CD14-positive monocyte (primary cell): ENCODE results near the gene FGD3. TPM values are rescaled to one million over a fixed set of nuclear protein-coding genes. Genes with fewer than 3 reads are reported as not detected.
A peak's percentile ranks its signal among the peaks of the same experiment; 100 is the strongest.
"Not testable (repeated sequence)": the region's sequence is repeated elsewhere in the genome, so short reads cannot be mapped to it uniquely, and the experiment has no call there.

Experiments
- DNase-seq, 3 donors: peaks; one replicate each; pipeline ENCODE4 v3.0.0-alpha.2; 2011 to 2022
- H2AFZ ChIP-seq: 2 replicates; pipeline ENCODE4 v1.6.0; 2012; ENCODE audit warnings: mild to moderate bottlenecking, low read depth, low read length, inconsistent platforms; ENCODE audit not compliant: insufficient read depth, poor library complexity, severe bottlenecking
- H3K27ac ChIP-seq, 2 donors: 1 replicate in 1 of 2; 2 replicates in 1 of 2; pipeline ENCODE4 v1.5.1; 2012 to 2013; ENCODE audit warnings: low read length in 2 of 2, control low read depth in 1 of 2, inconsistent platforms in 1 of 2, low read depth in 1 of 2, mild to moderate bottlenecking in 1 of 2
- H3K27me3 ChIP-seq, 2 donors: one replicate each; pipeline versions ENCODE4 v1.6.0 to v1.6.1; 2011 to 2013; ENCODE audit warnings: low read length in 2 of 2; ENCODE audit not compliant: control insufficient read depth in 2 of 2, insufficient read depth in 2 of 2
- H3K36me3 ChIP-seq, 2 donors: replicated peaks in 1 of 2; 1 replicate in 1 of 2; 2 replicates in 1 of 2; pipeline versions ENCODE4 v1.5.1 to v1.6.1; 2012 to 2013; ENCODE audit warnings: low read length in 2 of 2, control low read depth in 1 of 2, inconsistent platforms in 1 of 2, mild to moderate bottlenecking in 1 of 2; ENCODE audit not compliant: insufficient read depth in 2 of 2, control insufficient read depth in 1 of 2
- H3K4me1 ChIP-seq, 2 donors: 1 replicate in 1 of 2; 2 replicates in 1 of 2; pipeline versions ENCODE4 v1.5.1 to v1.6.1; 2012 to 2013; ENCODE audit warnings: low read length in 2 of 2, control low read depth in 1 of 2, inconsistent platforms in 1 of 2, mild to moderate bottlenecking in 1 of 2, moderate library complexity in 1 of 2; ENCODE audit not compliant: insufficient read depth in 2 of 2, control insufficient read depth in 1 of 2
- H3K4me2 ChIP-seq: replicated peaks from 2 replicates; pipeline ENCODE3; 2012; ENCODE audit warnings: low read length, moderate library complexity, mild to moderate bottlenecking; ENCODE audit not compliant: poor library complexity, severe bottlenecking; ENCODE audit errors: extremely low read depth
- H3K4me3 ChIP-seq, 3 experiments: fragments of 200-600 bp in 1 of 3; sonication (generic) in 1 of 3; replicated peaks in 1 of 3; 1 replicate in 2 of 3; 2 replicates in 1 of 3; pipeline ENCODE4 v1.5.1; 2011 to 2013; ENCODE audit warnings: low read length in 3 of 3, mild to moderate bottlenecking in 3 of 3, control low read depth in 2 of 3, low read depth in 2 of 3, inconsistent platforms in 1 of 3, moderate library complexity in 1 of 3
- H3K79me2 ChIP-seq: 2 replicates; pipeline ENCODE4 v1.6.0; 2012; ENCODE audit warnings: mild to moderate bottlenecking, control low read depth, inconsistent platforms, low read length, moderate library complexity; ENCODE audit not compliant: insufficient read depth
- H3K9ac ChIP-seq: 2 replicates; pipeline ENCODE4 v1.6.0; 2017; ENCODE audit warnings: low read length, mild to moderate bottlenecking; ENCODE audit not compliant: insufficient read depth, poor library complexity, severe bottlenecking
- H3K9me3 ChIP-seq, 2 donors: replicated peaks in 1 of 2; 1 replicate in 1 of 2; 2 replicates in 1 of 2; pipeline versions ENCODE4 v1.5.1 to v1.6.1; 2012 to 2013; ENCODE audit warnings: low read length in 2 of 2, control low read depth in 1 of 2; ENCODE audit not compliant: control insufficient read depth in 1 of 2, insufficient read depth in 1 of 2
- H4K20me1 ChIP-seq: 2 replicates; pipeline ENCODE4 v1.6.0; 2012; ENCODE audit warnings: mild to moderate bottlenecking, low read length, control low read depth, moderate library complexity; ENCODE audit not compliant: insufficient read depth
- H3K27ac Mint-ChIP-seq, 7 donors: one replicate each; pipeline ENCODE4 v1.8.0; 2020; ENCODE audit warnings: mild to moderate bottlenecking in 7 of 7, mixed read lengths in 7 of 7, moderate library complexity in 6 of 7, inconsistent platforms in 2 of 7
- H3K27me3 Mint-ChIP-seq, 3 donors: one replicate each; pipeline ENCODE4 v1.8.0; 2021 to 2022; ENCODE audit warnings: low read depth in 3 of 3, mild to moderate bottlenecking in 3 of 3, mixed read lengths in 3 of 3, moderate library complexity in 3 of 3, inconsistent platforms in 1 of 3
- H3K36me3 Mint-ChIP-seq, 2 donors: one replicate each; pipeline ENCODE4 v1.8.0; 2020; ENCODE audit warnings: mixed read lengths in 2 of 2, inconsistent platforms in 1 of 2, mild to moderate bottlenecking in 1 of 2
- H3K4me1 Mint-ChIP-seq: one replicate; pipeline ENCODE4 v1.8.0; 2020; ENCODE audit warnings: mild to moderate bottlenecking, mixed read lengths
- H3K4me3 Mint-ChIP-seq, 2 donors: one replicate each; pipeline ENCODE4 v1.8.0; 2020; ENCODE audit warnings: mild to moderate bottlenecking in 2 of 2, mixed read lengths in 2 of 2, moderate library complexity in 1 of 2
- H3K9me3 Mint-ChIP-seq, 7 donors: one replicate each; pipeline ENCODE4 v1.8.0; 2020 to 2022; ENCODE audit warnings: mixed read lengths in 7 of 7, mild to moderate bottlenecking in 6 of 7, moderate library complexity in 6 of 7, inconsistent platforms in 2 of 7
- CTCF ChIP-seq: fragments of 200-600 bp; IDR thresholded peaks from one replicate; pipeline ENCODE4 v1.8.0; 2022; ENCODE audit warnings: antibody characterized with exemption, mild to moderate bottlenecking
- WGBS: methylation state at CpG from one replicate; pipeline ENCODE4 v1.1.5; 2013; ENCODE audit warnings: missing lambda C conversion rate; ENCODE audit not compliant: insufficient coverage; 5-methylcytosine and 5-hydroxymethylcytosine counted together
- intact Hi-C, 2 donors: fragments of 100-400 bp; cut with micrococcal nuclease; formaldehyde crosslinking; loops; one replicate each; pipeline versions ENCODE4 v1.15.0 to v1.15.1; 2023
- polyA minus RNA-seq: library from RNA; depleted of rRNA, polyadenylated mRNA; stranded (reverse); fragments of >200 nt; gene quantifications from 2 replicates; pipeline ENCODE4 v1.2.3, GENCODE V29; 2012
- polyA plus RNA-seq, 3 donors: library from polyadenylated mRNA; depleted of rRNA in 1 of 3; unstranded in 2 of 3; stranded (reverse) in 1 of 3; fragments of 300-500 nt in 2 of 3; fragments of >200 nt in 1 of 3; fragmentation: Illumina TruSeq in 2 of 3; gene quantifications; 1 replicate in 2 of 3; 2 replicates in 1 of 3; pipeline ENCODE4 v1.2.3, GENCODE V29; 2012 to 2021
- total RNA-seq, 12 experiments: library from RNA in 1 of 12; stranded (reverse) in 1 of 12; fragments of 120-200 nt in 1 of 12; gene quantifications; one replicate each; pipeline ENCODE4 v1.2.4 and lab custom pipeline; 2013 to 2026; ENCODE audit warnings: mixed read lengths in 6 of 12, inconsistent platforms in 1 of 12

The FGD3 gene
- 96.1 TPM for total RNA-seq (2013)
- polyA plus RNA-seq = 100 to 1,000 TPM in 1 of 3 donors, 10 to 100 TPM in 2; 32.4 to 120 (median 56.2) TPM
- 96.4 and 145 TPM in 2 replicates for polyA minus RNA-seq
- total RNA-seq (lab: John Stamatoyannopoulos, UW) = 17.3 to 138 (median 81.3) reads per million in 11 experiments

DNA sequence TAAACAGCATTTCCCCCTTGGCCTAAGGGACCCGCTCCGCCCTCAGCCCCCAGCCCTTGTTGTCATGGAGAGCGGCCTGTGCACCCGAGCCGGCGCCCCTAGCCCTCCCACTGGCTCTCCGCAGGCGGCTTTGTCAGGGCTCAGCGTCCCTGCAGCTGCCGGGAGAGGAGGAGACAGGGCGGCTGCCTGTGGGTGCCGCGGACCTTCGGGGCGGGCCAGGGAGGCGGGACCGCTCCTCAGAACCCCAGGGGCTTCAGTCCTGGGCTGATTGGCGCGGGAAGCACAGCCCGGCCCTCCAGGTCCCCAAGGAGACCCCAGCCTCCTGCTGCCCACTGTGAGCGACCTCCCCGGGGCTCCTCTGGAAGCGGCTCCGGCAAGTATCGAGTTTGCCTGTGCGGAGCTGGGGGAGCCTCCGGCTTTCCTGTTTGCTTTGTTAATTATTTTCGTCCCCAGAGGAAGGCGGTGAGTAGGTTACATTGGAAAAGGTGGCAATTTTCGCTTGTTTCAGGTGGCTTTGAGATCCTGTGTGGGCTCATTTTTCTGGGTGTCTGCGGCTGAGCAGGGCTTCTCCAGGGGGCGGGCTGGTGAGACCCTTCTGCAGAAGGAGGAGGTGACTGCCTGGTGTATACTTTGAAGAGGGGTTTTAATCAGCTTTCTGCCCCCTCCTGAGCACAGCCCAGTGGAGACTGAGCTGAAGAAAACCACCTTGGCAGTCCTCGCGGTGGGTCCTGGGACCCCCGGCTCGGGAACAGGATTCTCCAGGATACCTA is at the start of gene FGD3:
FGD3 (plus strand) TSS at position 256 of the 770 bp plus-strand sequence. CDS start 28,734 bp downstream, outside the sequence.
- Histone ChIP-seq H3K4me3 (peak within 1 kb of the TSS in 1 of 3 experiments; percentile 15), H3K36me3 (no peaks in the 10 kb centered on the region), H3K79me2 (no peaks in the 10 kb centered on the region), H4K20me1 (no peaks in the 10 kb centered on the region), H3K4me2 (peak within 1 kb of the TSS; percentile 61), H3K4me1 (peaks cover 8% of the 10 kb centered on the region in 2 donors), H2AFZ (peak within 1 kb of the TSS; percentile 63), H3K27ac (no peak within 1 kb of the TSS), H3K9ac (peak within 1 kb of the TSS; percentile 10), H3K9me3 (peaks cover 0 to 9% of the 10 kb centered on the region in 2 donors), H3K27me3 (peaks cover 21 to 37% of the 10 kb centered on the region in 2 donors)
- 0% methylated on average over 31 of the region's 36 CpGs for WGBS
- peaks cover 14% of the 10 kb centered on the region for H3K4me1 Mint-ChIP-seq
- intact Hi-C loops = no loop called here
- no peak for DNase-seq
- H3K27ac Mint-ChIP-seq = peak within 1 kb of the TSS in 1 of 7 donors; percentile 53
- H3K4me3 Mint-ChIP-seq = peak within 1 kb of the TSS; percentile 58 to 84
- peaks cover 0 to 8% (median 2%) of the 10 kb centered on the region in 7 donors for H3K9me3 Mint-ChIP-seq
- H3K27me3 Mint-ChIP-seq = peaks cover 42 to 47% (median 43%) of the 10 kb centered on the region in 3 donors
- no peak for TF ChIP-seq CTCF
- peaks cover 0 to 6% of the 10 kb centered on the region in 2 donors for H3K36me3 Mint-ChIP-seq

GRCh38 chr9:92905137-92905536 is 42.2 kb upstream of the FGD3 start:
- H4K20me1 ChIP-seq, H3K4me3 Mint-ChIP-seq, H3K9me3 Mint-ChIP-seq, H3K36me3 ChIP-seq, H3K4me2 ChIP-seq, H3K27ac Mint-ChIP-seq, intact Hi-C loops, H3K9me3 ChIP-seq, H3K9ac ChIP-seq, H3K79me2 ChIP-seq, H3K4me1 Mint-ChIP-seq, H3K4me1 ChIP-seq, DNase-seq, H2AFZ ChIP-seq, H3K36me3 Mint-ChIP-seq, H3K27me3 ChIP-seq, H3K27ac ChIP-seq, H3K4me3 ChIP-seq: not testable (repeated sequence)
- peaks cover 7 to 11% (median 9%) of the 10 kb centered on the region in 3 donors for H3K27me3 Mint-ChIP-seq
- WGBS = no CpG with 5 or more reads among the region's 6 CpGs
